Right ventricle myocardium superior (tissue), 1 donor: ENCODE measurements around the gene RGMA. TPM values are rescaled to one million over a fixed set of nuclear protein-coding genes. Genes with fewer than 3 reads are reported as not detected.

ENCODE experiments used
- ATAC-seq: fragments of 200-7000 bp; cut with Tn5 transposase; one replicate; pipeline ENCODE4 v1.9.1; 2020; ENCODE audit warnings: mild to moderate bottlenecking; ENCODE audit not compliant: poor library complexity
- DNase-seq: peaks from one replicate; pipeline ENCODE4 v3.0.0-alpha.2; 2020
- intact Hi-C: fragments of 100-400 bp; cut with DNase I; formaldehyde crosslinking; loops from one replicate; pipeline ENCODE4 v1.11.2; 2022
- long read RNA-seq: library from polyadenylated mRNA; unstranded; transcript quantifications from one replicate; pipeline ENCODE4 v2.0.0, GENCODE V29; 2021
- total RNA-seq: library from RNA; stranded (reverse); fragmentation: NEBNext Ultra II Directional; extraction: Animal tissue kit (Norgen Biotek cat#: 25700); gene quantifications from one replicate; pipeline ENCODE4 v1.2.1, GENCODE V29; 2021
- donor health status: DM: no; HTN: yes; CAD: no; lungs with severe emphysema.

RGMA gene
- 25.0 TPM for total RNA-seq
- long read RNA-seq, full-length matches to known transcripts = 25 of 58 reads
- long read RNA-seq, partial matches to known transcripts = 27 of 58 reads
- long read RNA-seq, other reads (novel, unspliced or antisense) = 6 of 58 reads

- intact Hi-C loops = loop anchor here (2.0 to 5.0 kb wide), 2 partner anchors 64 to 253 kb away; no protein-coding TSS in a partner anchor
- ATAC-seq (peak; percentile 69), DNase-seq (peak; percentile 71)
Measured at GRCh38 chr15:93088981-93089726, at the start of gene RGMA. TSS of gene RGMA (minus strand) at chr15:93089211. CDS start at chr15:93088932, 279 bp downstream.

- intact Hi-C loops = no loop called here
- DNase-seq (no peak), ATAC-seq (no peak)
Measured at GRCh38 chr15:93136606-93137005, 47.6 kb upstream of the RGMA start.

- intact Hi-C loops = no loop called here
- DNase-seq (no peak), ATAC-seq (no peak)
Measured at GRCh38 chr15:93135997-93136397, 47.0 kb upstream of the RGMA start.

- ATAC-seq (peak; percentile 78), DNase-seq (no peak)
- intact Hi-C loops = no loop called here
Measured at GRCh38 chr15:93135459-93135858, 46.4 kb upstream of the RGMA start.

- DNase-seq = no peak
- no peak for ATAC-seq
- intact Hi-C loops = no loop called here
Measured at GRCh38 chr15:93131485-93132095, 42.6 kb upstream of the RGMA start.

GRCh38 chr15:93129702-93130488 lies 40.9 kb upstream of the RGMA start:
- intact Hi-C loops = no loop called here
- ATAC-seq (no peak), DNase-seq (no peak)

- no peak for ATAC-seq
- intact Hi-C loops = no loop called here
- DNase-seq = no peak
Measured at GRCh38 chr15:93127286-93127685, 38.3 kb upstream of the RGMA start.

- ATAC-seq = peak; percentile 81
- intact Hi-C loops = no loop called here
- peak; percentile 84 for DNase-seq
Measured at GRCh38 chr15:93126599-93126998, 37.6 kb upstream of the RGMA start.

GRCh38 chr15:93126148-93126547 lies 37.1 kb upstream of the RGMA start:
- DNase-seq (no peak), ATAC-seq (peak; percentile 26)
- intact Hi-C loops = no loop called here

GRCh38 chr15:93124126-93124525 lies 35.1 kb upstream of the RGMA start:
- ATAC-seq (no peak), DNase-seq (no peak)
- intact Hi-C loops = no loop called here

- intact Hi-C loops = no loop called here
- peak; percentile 68 for ATAC-seq
- peak; percentile 52 for DNase-seq
Measured at GRCh38 chr15:93121973-93122910, 33.2 kb upstream of the RGMA start.

- ATAC-seq (no peak), DNase-seq (no peak)
- intact Hi-C loops = no loop called here
Measured at GRCh38 chr15:93121107-93121506, 32.1 kb upstream of the RGMA start.

- intact Hi-C loops = no loop called here
- no peak for DNase-seq
- ATAC-seq = no peak
Measured at GRCh38 chr15:93118904-93119303, 29.9 kb upstream of the RGMA start.

- ATAC-seq (no peak), DNase-seq (no peak)
- intact Hi-C loops = no loop called here
Measured at GRCh38 chr15:93111451-93111850, 22.4 kb upstream of the RGMA start.

- ATAC-seq (no peak), DNase-seq (no peak)
- intact Hi-C loops = no loop called here
Measured at GRCh38 chr15:93110502-93111040, 21.6 kb upstream of the RGMA start.

- ATAC-seq = no peak
- intact Hi-C loops = no loop called here
- no peak for DNase-seq
Measured at GRCh38 chr15:93109336-93110102, 20.5 kb upstream of the RGMA start.

- intact Hi-C loops = no loop called here
- no peak for DNase-seq
- no peak for ATAC-seq
Measured at GRCh38 chr15:93107646-93108045, 18.6 kb upstream of the RGMA start.
